Heart left ventricle (tissue), 13 donors: Measurements from ENCODE around the gene HIBADH.

Source experiments
- CTCF ChIP-seq, 12 donors: fragments of 200-600 bp; sonication (generic) in 4 of 12; IDR thresholded peaks; one replicate each; pipeline versions ENCODE4 v1.5.0 to v1.8.0; 2018 to 2022; ENCODE audit warnings: antibody characterized with exemption in 12 of 12, mild to moderate bottlenecking in 5 of 12
- POLR2A ChIP-seq, 2 donors: fragments of 450-650 bp; IDR thresholded peaks; one replicate each; pipeline ENCODE4 v1.6.1; 2017; ENCODE audit warnings: antibody characterized with exemption in 2 of 2, mild to moderate bottlenecking in 2 of 2, moderate library complexity in 2 of 2
- donor health status: ischemic (EF 13 %, LVEDD 7.1; RV severe dilation, severe dysfunction).
- donor health status: DM: no; HTN: yes; CAD: no.
- donor health status: DM: no; HTN: no; CAD: no.
- donor health status: ischemic (EF 25% LVEDD 6.9; RV normal size, moderate dysfunction).
- donor health status: ischemic (EF 25% LVEDD 5.7; RV mildly dilated, moderate dysfunction).
- donor health status: ischemic (EF 35%, LVEDD 5.7; RV mildly dilated, moderate dysfunction).
- donor health status: nonischemic (EF 11% LVEDD 7.7; RV severe dilation, severe dysfunction).
- donor health status: DM: yes; HTN: yes; CAD: no.
- donor health status: PGD.
- donor health status: ischemic (EF 29% LVEDD 5.4; RV normal size, mild dysfunction).
- donor health status: nonischemic (EF 23%, LVEDD 6.1; RV moderate dilation, normal function).

GRCh38 chr7:27639851-27640250, 22.8 kb downstream of the HIBADH start:
- TF ChIP-seq CTCF (IDR thresholded peaks at IDR 0.05) (no peak), POLR2A (IDR thresholded peaks at IDR 0.05) (no peak)
